DMS 273 (cell line): ENCODE data around the gene SOX6.

Experiments used
- DNase-seq: peaks from one replicate; lab custom pipeline; 2025; ENCODE audit not compliant: unreplicated experiment; lab: John Stamatoyannopoulos, UW

The SOX6 gene

GRCh38 chr11:16365581-16366228 lies 9.4 kb upstream of the SOX6 start:
- DNase-seq: no peak

- no peak for DNase-seq
Measured at GRCh38 chr11:16364254-16364653, 7.9 kb upstream of the SOX6 start.

- no peak for DNase-seq
Measured at GRCh38 chr11:16363706-16364105, 7.4 kb upstream of the SOX6 start.

GRCh38 chr11:16361108-16361865 lies 4.9 kb upstream of the SOX6 start:
- DNase-seq: no peak

- no peak for DNase-seq
Measured at GRCh38 chr11:16359369-16359768, 3.0 kb upstream of the SOX6 start.

GRCh38 chr11:16358726-16359125 lies 2.4 kb upstream of the SOX6 start:
- no peak for DNase-seq

- DNase-seq: no peak
Measured at GRCh38 chr11:16357775-16358174, 1.4 kb upstream of the SOX6 start.

- peak; percentile 18 for DNase-seq
Measured at GRCh38 chr11:16356761-16357393, 531 bp upstream of the SOX6 start.

GRCh38 chr11:16352707-16353106 lies 3.6 kb downstream of the SOX6 start:
- no peak for DNase-seq

- no peak for DNase-seq
Measured at GRCh38 chr11:16350125-16350524, 6.2 kb downstream of the SOX6 start.

- DNase-seq: no peak
Measured at GRCh38 chr11:16347928-16348685, 8.2 kb downstream of the SOX6 start.

- DNase-seq: no peak
Measured at GRCh38 chr11:16346975-16347374, 9.4 kb downstream of the SOX6 start.

GRCh38 chr11:16341853-16342252 lies 14.5 kb downstream of the SOX6 start:
- DNase-seq: no peak

- DNase-seq: no peak
Measured at GRCh38 chr11:16338393-16338792, 18.0 kb downstream of the SOX6 start.

- DNase-seq: no peak
Measured at GRCh38 chr11:16337421-16338213, 18.7 kb downstream of the SOX6 start.

GRCh38 chr11:16336721-16337120 lies 19.6 kb downstream of the SOX6 start:
- DNase-seq: no peak

GRCh38 chr11:16336204-16336603 lies 20.1 kb downstream of the SOX6 start:
- DNase-seq: no peak

- no peak for DNase-seq
Measured at GRCh38 chr11:16335236-16335962, 20.9 kb downstream of the SOX6 start.

- no peak for DNase-seq
Measured at GRCh38 chr11:16326679-16327297, 29.6 kb downstream of the SOX6 start.

GRCh38 chr11:16322190-16322589 lies 34.2 kb downstream of the SOX6 start:
- DNase-seq: no peak
